GM21515 (cell line): Measurements from ENCODE around the gene CD300A.

ENCODE experiments used
- ATAC-seq: cut with Tn5 transposase; IDR thresholded peaks from one replicate; pipeline ENCODE4 v1.9.1; 2021; ENCODE audit not compliant: unreplicated experiment

CD300A gene

GRCh38 chr17:74466111-74466827 is at the start of gene CD300A:
Gene CD300A, plus strand, starts transcription at chr17:74466634. Its CDS starts 70 bp downstream, at chr17:74466704.
- no peak for ATAC-seq

DNA sequence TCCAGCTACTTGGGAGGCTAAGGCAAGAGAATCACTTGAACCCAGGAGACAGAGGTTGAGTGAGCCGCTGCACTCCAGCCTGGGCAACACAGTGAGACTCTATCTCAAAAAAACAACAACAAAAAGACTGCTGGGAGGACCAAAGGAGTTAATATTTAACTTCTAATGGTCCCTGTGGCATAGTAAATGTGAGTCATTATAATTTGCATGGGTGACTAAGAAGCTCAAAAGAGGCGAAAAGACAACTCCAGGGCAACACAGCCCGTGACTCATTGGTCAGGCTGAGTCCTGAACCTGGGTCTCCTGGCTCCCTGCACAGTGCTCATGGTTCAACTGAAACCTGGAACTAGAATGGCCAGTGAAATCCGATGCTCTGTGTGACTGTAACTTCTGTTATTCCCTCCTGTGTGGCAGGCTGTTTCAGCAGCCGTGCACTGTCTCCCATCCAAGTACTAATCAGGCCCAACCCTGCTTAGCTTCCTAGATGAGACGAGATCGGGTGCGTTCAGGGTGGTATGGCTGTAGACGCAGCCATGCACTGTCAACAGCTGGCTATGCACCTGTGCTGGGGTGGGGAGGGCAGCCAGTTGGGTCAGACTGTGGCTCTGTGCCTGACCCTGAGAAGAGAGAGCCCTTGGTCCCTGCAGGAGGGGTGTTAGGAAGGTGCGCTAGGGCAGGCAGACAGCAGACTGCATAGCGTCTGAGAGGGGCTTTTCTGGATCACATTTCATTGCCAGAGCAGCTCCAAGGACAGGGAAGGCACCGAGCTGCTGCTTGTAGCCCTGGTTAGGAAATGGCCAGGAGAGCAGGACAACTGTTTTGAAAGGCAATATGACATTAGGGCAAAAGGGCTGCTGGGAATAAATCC is 49.0 kb upstream of the CD300A start:
- ATAC-seq, result no peak

DNA sequence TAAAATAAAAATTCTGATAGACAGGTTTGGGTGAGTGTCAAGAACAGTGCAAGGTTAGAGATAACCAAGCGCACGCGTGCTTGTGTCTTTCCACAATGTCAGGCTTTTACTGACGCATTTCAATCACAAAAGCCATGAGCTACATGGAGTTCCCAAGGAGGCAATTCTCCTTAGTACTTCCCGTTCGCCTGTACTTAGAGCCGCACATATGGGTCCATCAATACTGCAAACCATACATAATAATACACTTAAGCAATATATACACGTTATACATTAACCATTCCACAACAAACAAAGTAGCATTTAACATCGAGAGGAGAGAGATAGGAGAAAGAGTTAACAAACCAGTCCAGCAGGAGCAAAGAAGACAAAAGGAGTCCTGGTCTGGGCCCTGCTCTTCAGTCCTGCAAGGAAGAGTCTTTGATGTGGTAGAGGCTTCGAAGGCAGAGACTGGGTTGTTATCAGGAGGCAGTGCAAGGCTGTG is 46.5 kb upstream of the CD300A start:
- ATAC-seq, result no peak

DNA sequence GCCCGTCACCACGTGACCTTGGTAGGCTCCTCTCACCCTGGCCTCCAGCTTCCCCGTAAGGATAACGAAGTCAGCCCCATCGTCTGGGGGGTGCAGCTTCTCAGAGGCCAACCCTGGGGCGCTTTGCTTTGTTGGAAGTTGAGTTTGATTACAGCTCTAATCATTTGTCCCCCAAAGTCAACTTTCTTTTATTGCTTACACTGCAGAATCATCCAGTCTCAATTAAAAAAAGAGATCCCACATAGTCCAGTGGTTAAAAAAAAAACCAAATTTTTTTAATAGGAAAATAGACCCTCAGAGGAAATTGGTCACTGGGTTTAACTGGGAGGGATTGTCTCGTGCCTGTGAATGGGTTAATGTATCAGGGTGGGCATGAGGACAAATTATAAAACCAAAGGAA is 42.3 kb upstream of the CD300A start:
- ATAC-seq, result no peak

- no peak for ATAC-seq
Measured at GRCh38 chr17:74424657-74425056, 41.8 kb upstream of the CD300A start.

- ATAC-seq, result no peak
Measured at GRCh38 chr17:74426551-74427047, 39.8 kb upstream of the CD300A start.

GRCh38 chr17:74427048-74427762 is 39.2 kb upstream of the CD300A start:
- no peak for ATAC-seq

GRCh38 chr17:74427763-74428153 is 38.7 kb upstream of the CD300A start:
- ATAC-seq, result no peak

- no peak for ATAC-seq
Measured at GRCh38 chr17:74429604-74430384, 36.6 kb upstream of the CD300A start.

DNA sequence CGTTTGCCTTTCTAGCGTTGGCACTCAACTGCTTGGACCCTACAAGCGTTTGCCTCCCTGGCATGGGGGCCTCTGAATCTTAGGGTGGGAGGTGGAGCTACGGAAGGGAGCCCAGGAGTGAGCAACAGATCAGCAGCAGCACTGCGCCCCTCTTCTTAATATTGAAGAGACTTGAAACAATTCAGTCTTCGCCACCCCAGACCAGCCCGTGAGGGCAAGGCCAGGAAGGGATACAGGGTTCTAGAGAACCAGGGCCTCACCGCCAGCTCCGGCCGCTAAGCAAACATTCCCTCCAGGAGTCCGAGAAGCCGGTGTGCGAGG is 36.1 kb upstream of the CD300A start:
- no peak for ATAC-seq

- no peak for ATAC-seq
Measured at GRCh38 chr17:74430706-74431567, 35.5 kb upstream of the CD300A start.

GRCh38 chr17:74431568-74432423 is 34.6 kb upstream of the CD300A start, which contains the start of gene GPRC5C:
Gene GPRC5C, plus strand, starts transcription at chr17:74432088. Its CDS starts 7,689 bp downstream, at chr17:74439777.
- ATAC-seq, result peak; percentile 44

GRCh38 chr17:74432424-74432690 is 34.1 kb upstream of the CD300A start:
- no peak for ATAC-seq

GRCh38 chr17:74432766-74433391 is 33.6 kb upstream of the CD300A start:
- no peak for ATAC-seq

GRCh38 chr17:74433421-74434121 is 32.9 kb upstream of the CD300A start:
- no peak for ATAC-seq

DNA sequence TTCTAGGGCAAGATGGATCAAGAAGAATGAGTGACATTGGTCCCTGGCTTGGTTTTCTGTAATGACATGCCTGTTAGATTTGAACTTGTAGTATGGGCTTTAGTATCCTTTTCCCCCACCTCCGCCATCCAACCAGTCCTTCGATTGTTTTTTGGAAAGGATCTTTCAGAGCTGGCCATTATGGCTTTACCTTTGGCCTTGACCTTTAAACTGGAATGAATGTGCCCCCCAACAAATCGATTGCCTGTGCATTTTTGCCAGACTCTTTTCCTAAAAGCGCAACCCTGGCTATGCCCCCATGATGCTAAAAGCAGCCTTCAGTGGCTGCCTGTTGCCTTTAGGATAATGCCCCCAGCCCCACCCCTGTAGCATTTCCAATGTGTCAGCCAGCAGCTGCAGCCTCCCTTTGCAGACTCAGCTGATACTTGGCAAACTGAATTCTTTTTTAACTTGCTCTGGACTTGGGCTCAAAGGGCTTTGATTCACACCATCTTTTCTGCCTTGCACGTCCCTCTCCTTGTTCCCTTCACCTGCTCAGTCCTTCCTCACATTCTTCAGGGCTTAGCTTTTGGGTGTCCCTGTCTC is 30.6 kb upstream of the CD300A start:
- ATAC-seq, result no peak

DNA sequence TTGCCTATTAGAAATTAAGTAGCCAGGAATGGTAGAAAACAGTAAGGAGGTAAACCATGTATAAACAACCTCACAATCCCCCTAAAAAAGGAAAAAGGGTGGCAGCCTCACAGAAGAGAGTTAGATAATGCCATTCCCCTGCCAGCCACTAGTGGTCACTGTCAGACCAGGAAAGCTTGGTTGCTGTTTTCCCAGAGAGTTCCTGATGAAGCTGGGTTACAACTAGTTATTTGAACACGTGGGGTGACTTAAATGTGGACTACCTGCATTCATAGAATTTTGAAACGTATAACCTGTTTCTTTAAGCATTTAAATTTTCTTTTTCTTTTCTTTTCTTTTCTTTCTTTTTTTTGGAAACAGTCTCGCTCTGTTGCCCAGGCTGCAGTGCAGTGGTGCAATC is 28.7 kb upstream of the CD300A start:
- no peak for ATAC-seq
